CD4-positive, alpha-beta memory T cell (primary cell): ENCODE measurements around the gene LRTM2. TPM values are rescaled to one million over a fixed set of nuclear protein-coding genes. Genes with fewer than 3 reads are reported as not detected.
A peak's percentile ranks its signal among the peaks of the same experiment; 100 is the strongest.

Experiments used
- CTCF ChIA-PET: fragments of 350-600 bp; sonication (Branson Sonifier 250); formaldehyde crosslinking; loops from one replicate; lab custom pipeline; 2021; ENCODE audit warnings: inconsistent platforms; ENCODE audit not compliant: partially characterized antibody; lab: Charles Lee
- POLR2A ChIA-PET: fragments of 350-600 bp; sonication (Branson Sonifier 250); formaldehyde crosslinking; loops from one replicate; lab custom pipeline; 2021; ENCODE audit not compliant: partially characterized antibody; lab: Charles Lee
- DNase-seq, 5 donors: peaks; one replicate each; pipeline versions ENCODE4 v3.0.0 to v3.0.0-alpha.2; 2020 to 2022; ENCODE audit warnings: mixed read lengths in 1 of 5
- H3K27ac ChIP-seq: one replicate; pipeline ENCODE4 v1.7.0; 2013; ENCODE audit warnings: low read depth, low read length
- H3K27me3 ChIP-seq: 2 replicates; pipeline ENCODE4 v1.7.0; 2013; ENCODE audit warnings: mild to moderate bottlenecking, low read length, moderate library complexity; ENCODE audit not compliant: insufficient read depth
- H3K36me3 ChIP-seq: 2 replicates; pipeline ENCODE4 v1.7.0; 2013; ENCODE audit warnings: mild to moderate bottlenecking, low read length, moderate library complexity; ENCODE audit not compliant: insufficient read depth
- H3K4me1 ChIP-seq: 2 replicates; pipeline ENCODE4 v1.7.0; 2013; ENCODE audit warnings: mild to moderate bottlenecking, low read length, moderate library complexity; ENCODE audit not compliant: insufficient read depth
- H3K4me3 ChIP-seq, 2 donors: one replicate each; pipeline ENCODE4 v1.7.0; 2013; ENCODE audit warnings: low read length in 2 of 2, mild to moderate bottlenecking in 1 of 2
- H3K9me3 ChIP-seq, 2 donors: one replicate each; pipeline ENCODE4 v1.7.0; 2013; ENCODE audit warnings: low read length in 2 of 2, control low read depth in 1 of 2; ENCODE audit not compliant: control insufficient read depth in 1 of 2
- H3K27ac Mint-ChIP-seq, 7 donors: one replicate each; pipeline ENCODE4 v1.8.0; 2020 to 2021; ENCODE audit warnings: mixed read lengths in 7 of 7, mild to moderate bottlenecking in 6 of 7, inconsistent platforms in 3 of 7, moderate library complexity in 3 of 7
- H3K27me3 Mint-ChIP-seq, 2 donors: one replicate each; pipeline ENCODE4 v1.8.0; 2020 to 2021; ENCODE audit warnings: mixed read lengths in 2 of 2
- H3K36me3 Mint-ChIP-seq, 2 donors: one replicate each; pipeline ENCODE4 v1.8.0; 2020 to 2021; ENCODE audit warnings: mixed read lengths in 2 of 2, inconsistent platforms in 1 of 2, mild to moderate bottlenecking in 1 of 2
- H3K4me1 Mint-ChIP-seq, 4 donors: one replicate each; pipeline ENCODE4 v1.8.0; 2020 to 2021; ENCODE audit warnings: mixed read lengths in 4 of 4, mild to moderate bottlenecking in 1 of 4
- H3K4me3 Mint-ChIP-seq, 8 donors: one replicate each; pipeline ENCODE4 v1.8.0; 2020 to 2021; ENCODE audit warnings: mixed read lengths in 8 of 8, mild to moderate bottlenecking in 7 of 8, moderate library complexity in 6 of 8, inconsistent platforms in 3 of 8
- H3K9me3 Mint-ChIP-seq, 8 donors: one replicate each; pipeline ENCODE4 v1.8.0; 2020 to 2021; ENCODE audit warnings: mixed read lengths in 8 of 8, mild to moderate bottlenecking in 5 of 8, inconsistent platforms in 3 of 8, moderate library complexity in 1 of 8
- intact Hi-C: fragments of 100-400 bp; cut with micrococcal nuclease; formaldehyde crosslinking; loops from one replicate; pipeline ENCODE4 v1.15.1; 2023
- polyA plus RNA-seq, 2 donors: library from polyadenylated mRNA; unstranded; fragments of 300-500 nt; fragmentation: Illumina TruSeq; gene quantifications; one replicate each; pipeline ENCODE4 v1.2.3, GENCODE V29; 2021
- total RNA-seq, 2 experiments: library from RNA; stranded (reverse); gene quantifications; one replicate each; pipeline ENCODE4 v1.2.3, GENCODE V29; 2021

LRTM2 gene
- total and polyA plus RNA-seq, 4 experiments from 2014 or later, result not detected

DNA sequence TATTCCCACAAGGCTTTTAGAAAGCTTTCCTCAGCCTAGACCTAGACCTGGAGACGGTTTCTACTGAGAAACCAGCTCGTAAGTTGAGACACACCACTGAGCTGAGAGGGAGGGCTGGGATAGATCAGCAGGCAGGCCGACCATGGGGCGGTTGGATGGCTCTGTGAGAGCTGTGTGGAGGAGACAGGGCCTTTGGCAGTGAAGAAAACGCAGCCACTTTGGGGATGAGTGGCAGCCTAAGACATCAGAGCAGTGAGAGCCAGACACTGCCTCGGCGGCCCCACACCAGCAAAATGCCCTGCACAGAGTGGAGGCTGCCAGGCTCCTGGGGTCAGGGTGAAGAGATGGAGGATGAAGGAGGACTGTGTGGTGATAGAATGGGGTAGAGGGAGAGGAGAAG is 52.1 kb downstream of the LRTM2 start:
- DNase-seq, result no peak
- H3K36me3 ChIP-seq, result no peaks in the 10 kb centered on the region
- H3K4me3 Mint-ChIP-seq, result no peak overlapping the region
- H3K4me3 ChIP-seq, result no peak overlapping the region
- no peak overlapping the region for H3K27ac ChIP-seq
- ChIA-PET CTCF (no interaction called here), POLR2A (no interaction called here)
- no peak overlapping the region for H3K27ac Mint-ChIP-seq
- H3K36me3 Mint-ChIP-seq, result no peaks in the 10 kb centered on the region
- intact Hi-C loops, result no loop called here
- H3K9me3 ChIP-seq, result no peaks in the 10 kb centered on the region
- no peaks in the 10 kb centered on the region for H3K4me1 Mint-ChIP-seq
- peaks cover 0 to 9% (median 4%) of the 10 kb centered on the region in 8 donors for H3K9me3 Mint-ChIP-seq
- H3K27me3 Mint-ChIP-seq, result peaks cover 9 to 10% of the 10 kb centered on the region in 2 donors
- H3K4me1 ChIP-seq, result no peaks in the 10 kb centered on the region
- no peaks in the 10 kb centered on the region for H3K27me3 ChIP-seq

DNA sequence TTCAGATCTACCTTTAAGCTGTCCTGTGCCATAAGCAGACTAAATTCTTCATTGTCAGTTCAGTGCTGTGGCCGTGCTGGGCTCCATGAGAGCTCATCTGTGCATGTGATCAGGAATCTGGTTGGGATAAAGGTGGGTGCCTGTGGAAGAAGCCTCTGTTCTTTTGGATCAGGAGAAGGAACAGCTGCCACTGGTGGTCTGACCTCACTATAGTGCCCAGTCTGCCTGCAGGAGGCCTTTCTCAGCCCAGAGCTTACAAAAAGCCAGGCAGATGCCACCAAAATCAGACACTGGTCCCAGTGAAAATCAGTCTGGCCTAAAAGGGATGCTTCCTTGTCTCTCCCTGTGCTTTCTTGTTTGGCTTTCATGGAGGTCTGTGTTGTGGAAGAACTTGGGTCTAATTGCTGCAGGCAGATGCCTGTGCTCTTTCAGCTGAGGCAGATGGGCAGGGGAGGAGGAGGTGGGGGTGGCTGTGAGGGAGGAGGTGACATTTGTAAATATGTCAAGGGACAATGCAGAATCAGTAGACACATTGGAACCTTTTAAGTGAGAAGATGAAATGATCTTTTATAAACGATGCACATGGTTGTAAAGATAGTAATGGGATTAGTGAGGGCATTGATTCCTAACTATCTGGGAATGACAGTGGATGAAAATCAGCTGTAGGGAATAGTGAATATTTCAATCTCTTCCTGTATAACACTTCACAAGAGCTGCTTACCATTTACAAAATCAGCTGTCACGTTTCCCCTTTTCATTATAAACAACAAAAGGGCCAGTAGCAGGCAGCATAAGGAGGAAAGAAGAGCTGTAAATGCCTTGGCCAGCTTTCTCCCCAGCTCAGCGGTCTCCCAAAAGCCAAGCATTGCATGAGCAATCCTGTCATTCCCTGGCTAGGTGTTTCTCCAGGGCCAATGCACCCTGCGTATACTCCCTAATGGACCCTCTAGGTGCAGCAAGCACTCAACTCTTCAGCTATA is 53.5 kb downstream of the LRTM2 start:
- Histone ChIP-seq H3K27me3 (no peaks in the 10 kb centered on the region), H3K9me3 (no peaks in the 10 kb centered on the region), H3K4me1 (no peaks in the 10 kb centered on the region), H3K4me3 (no peak overlapping the region), H3K36me3 (no peaks in the 10 kb centered on the region), H3K27ac (no peak overlapping the region)
- ChIA-PET CTCF (no interaction called here), POLR2A (no interaction called here)
- intact Hi-C loops, result no loop called here
- H3K9me3 Mint-ChIP-seq, result peaks cover 0 to 6% (median 0%) of the 10 kb centered on the region in 8 donors
- H3K4me3 Mint-ChIP-seq, result no peak overlapping the region
- no peak for DNase-seq
- no peaks in the 10 kb centered on the region for H3K4me1 Mint-ChIP-seq
- no peaks in the 10 kb centered on the region for H3K36me3 Mint-ChIP-seq
- peaks cover 0 to 10% of the 10 kb centered on the region in 2 donors for H3K27me3 Mint-ChIP-seq
- H3K27ac Mint-ChIP-seq, result peak overlapping the region in 1 of 7 donors; percentile 13

DNA sequence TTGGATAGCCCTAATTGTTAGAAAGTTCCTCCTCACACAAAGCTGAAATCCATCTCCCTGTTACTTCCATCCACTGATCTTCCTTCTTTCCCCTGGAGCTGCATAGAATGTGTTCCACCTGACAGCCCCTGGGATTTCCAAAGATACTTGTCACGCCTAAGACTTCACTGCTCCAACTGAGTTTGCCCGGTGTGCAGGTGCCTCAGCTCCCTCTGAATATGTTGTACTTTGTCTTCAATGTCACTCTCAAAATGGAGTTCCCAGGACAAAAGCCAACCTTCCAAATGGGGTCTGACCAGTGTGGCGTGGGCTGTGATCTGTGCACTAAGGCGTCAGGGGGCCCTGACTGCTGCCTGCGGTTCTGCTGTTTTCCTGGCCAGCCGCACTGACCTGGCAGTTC is 55.2 kb downstream of the LRTM2 start:
- H3K4me1 ChIP-seq, result no peaks in the 10 kb centered on the region
- peaks cover 0 to 1% (median 0%) of the 10 kb centered on the region in 8 donors for H3K9me3 Mint-ChIP-seq
- ChIA-PET CTCF (interaction anchor here (1.5 kb wide), 1 partner anchor 240 kb away, joined by 4 read pairs; no protein-coding TSS in a partner anchor), POLR2A (no interaction called here)
- no peak for DNase-seq
- H3K27ac Mint-ChIP-seq, result no peak overlapping the region
- no peak overlapping the region for H3K4me3 ChIP-seq
- no peaks in the 10 kb centered on the region for H3K36me3 ChIP-seq
- no peaks in the 10 kb centered on the region for H3K9me3 ChIP-seq
- no peak overlapping the region for H3K4me3 Mint-ChIP-seq
- intact Hi-C loops, result no loop called here
- H3K4me1 Mint-ChIP-seq, result no peaks in the 10 kb centered on the region
- H3K36me3 Mint-ChIP-seq, result no peaks in the 10 kb centered on the region
- peaks cover 0 to 10% of the 10 kb centered on the region in 2 donors for H3K27me3 Mint-ChIP-seq
- no peak overlapping the region for H3K27ac ChIP-seq
- no peaks in the 10 kb centered on the region for H3K27me3 ChIP-seq

DNA sequence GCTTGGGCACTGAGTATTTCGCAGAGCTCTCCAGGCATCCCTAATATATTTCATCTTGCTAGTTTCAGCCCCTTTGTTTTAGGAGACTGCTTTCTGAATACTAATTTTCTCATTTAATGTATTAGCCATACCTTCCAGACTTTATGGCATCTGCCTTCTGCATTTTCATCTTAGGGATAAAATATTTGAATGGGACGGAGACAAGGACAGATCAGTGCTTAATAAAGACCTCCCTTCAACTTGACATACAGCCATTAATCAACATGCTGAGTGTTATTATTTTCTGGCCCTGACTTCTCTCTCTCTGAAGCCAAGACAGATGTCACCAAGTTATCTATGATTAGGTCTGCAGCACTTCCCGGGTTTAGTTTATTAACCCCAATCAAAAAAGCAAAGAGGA is 55.7 kb downstream of the LRTM2 start:
- Histone ChIP-seq H3K36me3 (no peaks in the 10 kb centered on the region), H3K4me1 (no peaks in the 10 kb centered on the region), H3K27me3 (no peaks in the 10 kb centered on the region), H3K9me3 (no peaks in the 10 kb centered on the region), H3K27ac (no peak overlapping the region), H3K4me3 (no peak overlapping the region)
- DNase-seq, result no peak
- H3K27me3 Mint-ChIP-seq, result peaks cover 0 to 10% of the 10 kb centered on the region in 2 donors
- CTCF ChIA-PET, result interaction anchor here (1.5 kb wide), 1 partner anchor 241 kb away, joined by 4 read pairs; no protein-coding TSS in a partner anchor
- H3K4me1 Mint-ChIP-seq, result no peaks in the 10 kb centered on the region
- intact Hi-C loops, result no loop called here
- no peak overlapping the region for H3K27ac Mint-ChIP-seq
- no peaks in the 10 kb centered on the region for H3K36me3 Mint-ChIP-seq
- POLR2A ChIA-PET, result no interaction called here
- peaks cover 0 to 1% (median 0%) of the 10 kb centered on the region in 8 donors for H3K9me3 Mint-ChIP-seq
- no peak overlapping the region for H3K4me3 Mint-ChIP-seq

GRCh38 chr12:1877169-1877878 is 57.0 kb downstream of the LRTM2 start:
- Mint-ChIP-seq H3K27ac (no peak overlapping the region), H3K4me1 (no peaks in the 10 kb centered on the region), H3K36me3 (no peaks in the 10 kb centered on the region), H3K27me3 (peaks cover 0 to 10% of the 10 kb centered on the region in 2 donors), H3K9me3 (no peaks in the 10 kb centered on the region), H3K4me3 (no peak overlapping the region)
- DNase-seq, result no peak
- Histone ChIP-seq H3K4me3 (no peak overlapping the region), H3K27me3 (no peaks in the 10 kb centered on the region), H3K36me3 (no peaks in the 10 kb centered on the region), H3K27ac (no peak overlapping the region), H3K9me3 (no peaks in the 10 kb centered on the region), H3K4me1 (no peaks in the 10 kb centered on the region)
- ChIA-PET CTCF (no interaction called here), POLR2A (no interaction called here)
- intact Hi-C loops, result no loop called here

DNA sequence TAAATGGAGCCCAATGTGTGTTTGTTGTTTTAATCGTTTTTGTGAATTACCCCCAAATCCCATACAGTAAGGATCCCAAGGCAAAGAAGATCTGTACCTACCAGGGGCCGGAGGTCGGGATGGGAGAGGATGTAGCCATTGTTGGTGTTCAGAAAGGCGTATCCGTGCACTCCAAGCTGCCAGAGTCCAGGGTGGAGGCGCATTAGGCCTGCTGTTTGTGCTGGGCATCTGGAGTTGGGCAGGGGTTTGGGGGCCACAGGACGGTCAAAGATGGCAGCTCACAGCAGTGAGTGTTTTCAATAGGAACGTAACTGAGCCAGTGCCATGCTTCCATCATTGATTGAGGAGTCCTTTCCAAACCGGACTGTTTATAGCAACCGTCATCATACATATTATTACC is 57.8 kb downstream of the LRTM2 start:
- Mint-ChIP-seq H3K4me1 (no peaks in the 10 kb centered on the region), H3K27ac (peak overlapping the region in 1 of 7 donors; percentile 64), H3K9me3 (no peaks in the 10 kb centered on the region), H3K36me3 (no peaks in the 10 kb centered on the region), H3K4me3 (no peak overlapping the region), H3K27me3 (peaks cover 0 to 11% of the 10 kb centered on the region in 2 donors)
- intact Hi-C loops, result no loop called here
- Histone ChIP-seq H3K4me3 (no peak overlapping the region), H3K4me1 (no peaks in the 10 kb centered on the region), H3K27me3 (no peaks in the 10 kb centered on the region), H3K9me3 (no peaks in the 10 kb centered on the region), H3K27ac (no peak overlapping the region), H3K36me3 (no peaks in the 10 kb centered on the region)
- POLR2A ChIA-PET, result no interaction called here
- no peak for DNase-seq
- CTCF ChIA-PET, result no interaction called here

- Mint-ChIP-seq H3K27me3 (peaks cover 3 to 16% of the 10 kb centered on the region in 2 donors), H3K9me3 (no peaks in the 10 kb centered on the region), H3K36me3 (no peaks in the 10 kb centered on the region), H3K4me1 (no peaks in the 10 kb centered on the region), H3K27ac (peak overlapping the region in 1 of 7 donors; percentile 64), H3K4me3 (no peak overlapping the region)
- DNase-seq, result no peak
- Histone ChIP-seq H3K4me3 (no peak overlapping the region), H3K36me3 (no peaks in the 10 kb centered on the region), H3K4me1 (no peaks in the 10 kb centered on the region), H3K9me3 (no peaks in the 10 kb centered on the region), H3K27me3 (no peaks in the 10 kb centered on the region), H3K27ac (no peak overlapping the region)
- CTCF ChIA-PET, result no interaction called here
- intact Hi-C loops, result no loop called here
- POLR2A ChIA-PET, result no interaction called here
Measured at GRCh38 chr12:1878695-1879094, 58.3 kb downstream of the LRTM2 start.
